ENCODE data around the gene STRN4. TPM values are rescaled to one million over a fixed set of nuclear protein-coding genes. Genes with fewer than 3 reads are reported as not detected.

The STRN4 gene
- total and polyA plus RNA-seq, 2 donors (not counting 1 experiment from before 2014, with no cell fraction given), result 111 to 112 TPM

- ChIA-PET POLR2A (interaction anchor here (0.6 kb wide), 2 partner anchors 20 to 665 kb away, joined by 3 read pairs; no protein-coding TSS in a partner anchor), CTCF (interaction anchor here (0.6 to 14.9 kb wide), 2 partner anchors 15 to 22 kb away, joined by 3 to 353 read pairs; no protein-coding TSS in a partner anchor)
- Mint-ChIP-seq H3K4me3 (no peak overlapping the region), H3K27me3 (no peaks in the 10 kb centered on the region), H3K27ac (peak overlapping the region; percentile 46), H3K4me1 (peaks cover 50% of the 10 kb centered on the region), H3K9me3 (ENCODE audit: insufficient read depth) (no peaks in the 10 kb centered on the region)
- H3K4me2 ChIP-seq (replicated peaks; ENCODE audit: low read depth, low read length, poor library complexity, severe bottlenecking), result no peak overlapping the region
- no peaks in the 10 kb centered on the region for H3K9me3 ChIP-seq (ENCODE audit: control extremely low read depth in 1 of 3, control insufficient read depth in 2 of 3, insufficient read depth in 1 of 3, low read length in 2 of 3)
- intact Hi-C loops (cut with micrococcal nuclease), result loop anchor here (5.0 kb wide), 1 partner anchor 33 kb away; no protein-coding TSS in a partner anchor
- H3K9ac ChIP-seq (ENCODE audit: low read length), result no peak overlapping the region
- no peak overlapping the region for H3K27ac ChIP-seq (ENCODE audit: low read length in 2 of 2)
- no peak overlapping the region for H3K4me3 ChIP-seq (ENCODE audit: control extremely low read depth in 1 of 5, extremely low read depth in 1 of 5, insufficient read depth in 1 of 5, low read depth in 2 of 5, low read length in 4 of 5)
- H2AFZ ChIP-seq (ENCODE audit: insufficient read depth, low read depth, low read length, poor library complexity, severe bottlenecking), result no peak overlapping the region
- ATAC-seq (ENCODE audit: low read depth), result no peak
- DNase-seq, result no peak
- no peaks in the 10 kb centered on the region for H3K27me3 ChIP-seq (replicated peaks in 1 of 4; ENCODE audit: control extremely low read depth in 1 of 4, control insufficient read depth in 3 of 4, insufficient read depth in 4 of 4, low read length in 3 of 4)
- H4K20me1 ChIP-seq (ENCODE audit: control insufficient read depth, insufficient read depth, low read length, poor library complexity, severe bottlenecking), result peaks cover 37% of the 10 kb centered on the region
- H3K36me3 ChIP-seq (replicated peaks in 1 of 2; ENCODE audit: control extremely low read depth in 1 of 2, control insufficient read depth in 1 of 2, extremely low read depth in 1 of 2, insufficient read depth in 2 of 2, low read length in 1 of 2), result peaks cover 0 to 92% of the 10 kb centered on the region in 2 experiments
- H3K4me1 ChIP-seq (ENCODE audit: control insufficient read depth in 2 of 2, insufficient read depth in 2 of 2, low read length in 2 of 2), result peaks cover 45 to 47% of the 10 kb centered on the region in 2 donors
- WGBS (ENCODE audit: insufficient coverage), result 97% methylated on average over 25 of the region's 26 CpGs
- H3K79me2 ChIP-seq (ENCODE audit: control insufficient read depth, insufficient read depth, low read length), result peaks cover 72% of the 10 kb centered on the region
- TF ChIP-seq EZH2 (IDR thresholded peaks at IDR 0.05; ENCODE audit: borderline replicate concordance, insufficient read depth, low read depth, low read length, poor library complexity, severe bottlenecking) (no peak), CTCF (IDR thresholded peaks at IDR 0.05) (no peak)
Measured at GRCh38 chr19:46725036-46725820, 21.0 kb downstream of the STRN4 start.

GRCh38 chr19:46724468-46724867 lies 21.8 kb downstream of the STRN4 start:
- Histone ChIP-seq H4K20me1 (ENCODE audit: control insufficient read depth, insufficient read depth, low read length, poor library complexity, severe bottlenecking) (peaks cover 29% of the 10 kb centered on the region), H3K27me3 (replicated peaks in 1 of 4; ENCODE audit: control extremely low read depth in 1 of 4, control insufficient read depth in 3 of 4, insufficient read depth in 4 of 4, low read length in 3 of 4) (no peaks in the 10 kb centered on the region), H3K79me2 (ENCODE audit: control insufficient read depth, insufficient read depth, low read length) (peaks cover 72% of the 10 kb centered on the region), H3K4me3 (ENCODE audit: control extremely low read depth in 1 of 5, extremely low read depth in 1 of 5, insufficient read depth in 1 of 5, low read depth in 2 of 5, low read length in 4 of 5) (no peak overlapping the region), H3K4me1 (ENCODE audit: control insufficient read depth in 2 of 2, insufficient read depth in 2 of 2, low read length in 2 of 2) (peaks cover 52 to 54% of the 10 kb centered on the region in 2 donors), H2AFZ (ENCODE audit: insufficient read depth, low read depth, low read length, poor library complexity, severe bottlenecking) (no peak overlapping the region), H3K36me3 (replicated peaks in 1 of 2; ENCODE audit: control extremely low read depth in 1 of 2, control insufficient read depth in 1 of 2, extremely low read depth in 1 of 2, insufficient read depth in 2 of 2, low read length in 1 of 2) (peaks cover 0 to 87% of the 10 kb centered on the region in 2 experiments), H3K27ac (ENCODE audit: low read length in 2 of 2) (no peak overlapping the region), H3K9ac (ENCODE audit: low read length) (no peak overlapping the region), H3K4me2 (replicated peaks; ENCODE audit: low read depth, low read length, poor library complexity, severe bottlenecking) (no peak overlapping the region), H3K9me3 (ENCODE audit: control extremely low read depth in 1 of 3, control insufficient read depth in 2 of 3, insufficient read depth in 1 of 3, low read length in 2 of 3) (no peaks in the 10 kb centered on the region)
- peaks cover 56% of the 10 kb centered on the region for H3K4me1 Mint-ChIP-seq
- intact Hi-C loops (cut with micrococcal nuclease), result no loop called here
- no peaks in the 10 kb centered on the region for H3K9me3 Mint-ChIP-seq (ENCODE audit: insufficient read depth)
- ChIA-PET POLR2A (no interaction called here), CTCF (interaction anchor here (0.6 to 14.9 kb wide), 2 partner anchors 21 to 114 kb away, joined by 4 to 353 read pairs; no protein-coding TSS in a partner anchor)
- H3K27me3 Mint-ChIP-seq, result no peaks in the 10 kb centered on the region
- 98% methylated on average over 20 of the region's 20 CpGs for WGBS (ENCODE audit: insufficient coverage)
- no peak for DNase-seq
- TF ChIP-seq EZH2 (IDR thresholded peaks at IDR 0.05; ENCODE audit: borderline replicate concordance, insufficient read depth, low read depth, low read length, poor library complexity, severe bottlenecking) (no peak), CTCF (IDR thresholded peaks at IDR 0.05) (no peak)
- no peak overlapping the region for H3K4me3 Mint-ChIP-seq
- no peak for ATAC-seq (ENCODE audit: low read depth)
- H3K27ac Mint-ChIP-seq, result no peak overlapping the region
